COLO829 (cell line): ENCODE results near the gene C11orf58.

Source experiments
- DNase-seq: peaks from one replicate; pipeline ENCODE4 v3.0.0; 2012; ENCODE audit warnings: low spot score

Gene C11orf58

GRCh38 chr11:16804104-16804947 is 65.9 kb downstream of the C11orf58 start:
- no peak for DNase-seq

GRCh38 chr11:16805938-16806337 is 67.5 kb downstream of the C11orf58 start:
- no peak for DNase-seq

- no peak for DNase-seq
Measured at GRCh38 chr11:16806791-16807190, 68.3 kb downstream of the C11orf58 start.

- DNase-seq: no peak
Measured at GRCh38 chr11:16807306-16807705, 68.9 kb downstream of the C11orf58 start.
